HK-2 (cell line): ENCODE data around the gene SHOX.
"Not testable (repeated sequence)": the region's sequence is repeated elsewhere in the genome, so short reads cannot be mapped to it uniquely, and the experiment has no call there.

Source experiments
- DNase-seq: peaks from one replicate; pipeline ENCODE4 v3.0.0-alpha.2; 2018; ENCODE audit not compliant: unreplicated experiment

The SHOX gene

GRCh38 chrX:621705-622503 lies 8.7 kb upstream of the SHOX start:
- no peak for DNase-seq

GRCh38 chrX:622802-623201 lies 7.8 kb upstream of the SHOX start:
- not testable (repeated sequence) for DNase-seq

GRCh38 chrX:623268-623598 lies 7.4 kb upstream of the SHOX start:
- no peak for DNase-seq

- DNase-seq, result no peak
Observed at GRCh38 chrX:623599-624315, 6.8 kb upstream of the SHOX start.

GRCh38 chrX:625137-625691 lies 5.4 kb upstream of the SHOX start:
- no peak for DNase-seq

GRCh38 chrX:626047-626446 lies 4.5 kb upstream of the SHOX start:
- not testable (repeated sequence) for DNase-seq

- DNase-seq, result no peak
Observed at GRCh38 chrX:626745-627509, 3.7 kb upstream of the SHOX start.

- no peak for DNase-seq
Observed at GRCh38 chrX:627510-627981, 3.0 kb upstream of the SHOX start.

- DNase-seq, result no peak
Observed at GRCh38 chrX:627995-628394, 2.6 kb upstream of the SHOX start.

- DNase-seq, result no peak
Observed at GRCh38 chrX:629230-630006, 1.2 kb upstream of the SHOX start.

- DNase-seq, result no peak
Observed at GRCh38 chrX:630007-630611, 482 bp upstream of the SHOX start.

GRCh38 chrX:631802-632365 lies 1.3 kb downstream of the SHOX start:
- DNase-seq, result no peak

GRCh38 chrX:632366-633042 lies 1.9 kb downstream of the SHOX start:
- no peak for DNase-seq

GRCh38 chrX:633043-633984 lies 2.7 kb downstream of the SHOX start:
- no peak for DNase-seq

- no peak for DNase-seq
Observed at GRCh38 chrX:633985-634958, 3.7 kb downstream of the SHOX start.

GRCh38 chrX:635428-636090 lies 5.0 kb downstream of the SHOX start:
- no peak for DNase-seq

- DNase-seq, result no peak
Observed at GRCh38 chrX:636981-637659, 6.5 kb downstream of the SHOX start.
